CD4-positive, CD25-positive, alpha-beta regulatory T cell (primary cell): ENCODE results near the gene MGST2. TPM values are rescaled to one million over a fixed set of nuclear protein-coding genes. Genes with fewer than 3 reads are reported as not detected.
"Not testable (repeated sequence)": the region's sequence is repeated elsewhere in the genome, so short reads cannot be mapped to it uniquely, and the experiment has no call there.

Experiments used
- ATAC-seq, 2 donors: fragments of 150-1000 bp; cut with Tn5 transposase; one replicate each; pipeline ENCODE4 v1.10.0; 2021; ENCODE audit warnings: low read depth in 2 of 2, moderate number of reproducible peaks in 2 of 2, moderate library complexity in 1 of 2
- DNase-seq, 3 donors: peaks; one replicate each; pipeline versions ENCODE4 v3.0.0 to v3.0.0-alpha.2; 2012 to 2022; ENCODE audit warnings: mixed read lengths in 1 of 3
- H3K27ac ChIP-seq: one replicate; pipeline ENCODE4 v1.7.0; 2013; ENCODE audit warnings: mild to moderate bottlenecking, low read length; ENCODE audit not compliant: insufficient read depth, poor library complexity, severe bottlenecking
- H3K27me3 ChIP-seq: one replicate; pipeline ENCODE4 v1.7.0; 2013; ENCODE audit warnings: low read length; ENCODE audit not compliant: control insufficient read depth, insufficient read depth
- H3K36me3 ChIP-seq: one replicate; pipeline ENCODE4 v1.7.0; 2013; ENCODE audit warnings: mild to moderate bottlenecking, low read length, moderate library complexity; ENCODE audit not compliant: control insufficient read depth, insufficient read depth
- H3K4me1 ChIP-seq: 2 replicates; pipeline ENCODE4 v1.7.0; 2013; ENCODE audit warnings: mild to moderate bottlenecking, low read length; ENCODE audit not compliant: insufficient read depth, control insufficient read depth, poor library complexity, severe bottlenecking
- H3K4me3 ChIP-seq: one replicate; pipeline ENCODE4 v1.7.0; 2013; ENCODE audit warnings: low read depth, mild to moderate bottlenecking, low read length, moderate library complexity
- H3K9me3 ChIP-seq, 2 experiments: 1 replicate in 1 of 2; 2 replicates in 1 of 2; pipeline ENCODE4 v1.7.0; 2013; ENCODE audit warnings: low read length in 2 of 2, mild to moderate bottlenecking in 1 of 2, moderate library complexity in 1 of 2; ENCODE audit not compliant: control insufficient read depth in 2 of 2
- H3K27ac Mint-ChIP-seq, 3 donors: one replicate each; pipeline ENCODE4 v1.8.0; 2020 to 2022; ENCODE audit warnings: mild to moderate bottlenecking in 3 of 3, mixed read lengths in 3 of 3, moderate library complexity in 2 of 3
- H3K27me3 Mint-ChIP-seq: one replicate; pipeline ENCODE4 v1.8.0; 2022; ENCODE audit warnings: mild to moderate bottlenecking, mixed read lengths
- H3K36me3 Mint-ChIP-seq: one replicate; pipeline ENCODE4 v1.8.0; 2020; ENCODE audit warnings: mixed read lengths
- H3K4me1 Mint-ChIP-seq, 4 donors: one replicate each; pipeline ENCODE4 v1.8.0; 2020 to 2022; ENCODE audit warnings: mixed read lengths in 4 of 4, mild to moderate bottlenecking in 1 of 4
- H3K4me3 Mint-ChIP-seq, 4 donors: one replicate each; pipeline ENCODE4 v1.8.0; 2020 to 2022; ENCODE audit warnings: mild to moderate bottlenecking in 4 of 4, mixed read lengths in 4 of 4, moderate library complexity in 3 of 4
- H3K9me3 Mint-ChIP-seq, 7 donors: one replicate each; pipeline ENCODE4 v1.8.0; 2020 to 2022; ENCODE audit warnings: mixed read lengths in 7 of 7, mild to moderate bottlenecking in 3 of 7, moderate library complexity in 2 of 7
- polyA plus RNA-seq, 4 donors: library from polyadenylated mRNA; unstranded; fragments of 300-500 nt; fragmentation: Illumina TruSeq; gene quantifications; one replicate each; pipeline ENCODE4 v1.2.3, GENCODE V29; 2021
- total RNA-seq: library from RNA; stranded (reverse); gene quantifications from one replicate; pipeline ENCODE4 v1.2.3, GENCODE V29; 2022

The MGST2 gene
- total and polyA plus RNA-seq, 5 donors from 2014 or later = 12.3 to 64.9 (median 44.6) TPM

DNA sequence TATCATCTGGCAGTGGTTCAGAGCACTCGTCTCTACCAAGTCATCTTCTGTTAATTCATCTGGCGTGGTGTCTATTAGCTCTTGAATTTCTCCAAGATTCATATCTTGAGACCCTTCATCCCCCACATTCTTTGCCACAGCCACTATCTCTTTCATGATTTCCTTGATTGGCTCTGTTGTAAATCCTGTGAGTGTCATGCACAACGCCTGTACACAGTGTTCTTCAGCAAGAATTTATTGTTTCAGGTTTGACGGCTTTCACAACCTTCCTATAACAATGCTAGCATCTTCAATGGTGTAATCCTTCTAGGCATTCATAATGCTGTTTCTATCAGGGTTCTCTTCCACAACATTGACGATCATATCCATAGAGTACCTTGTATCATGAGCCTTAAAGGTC, 30.9 kb downstream of the MGST2 start:
- Mint-ChIP-seq H3K9me3 (peaks cover 0 to 8% (median 1%) of the 10 kb centered on the region in 7 donors), H3K4me3 (no peak overlapping the region), H3K27ac (no peak overlapping the region), H3K36me3 (peaks cover 14% of the 10 kb centered on the region), H3K4me1 (peaks cover 0 to 4% (median 3%) of the 10 kb centered on the region in 4 donors), H3K27me3 (no peaks in the 10 kb centered on the region)
- peaks cover 13% of the 10 kb centered on the region for H3K36me3 ChIP-seq
- no peaks in the 10 kb centered on the region for H3K27me3 ChIP-seq
- no peaks in the 10 kb centered on the region for H3K9me3 ChIP-seq
- H3K27ac ChIP-seq = no peak overlapping the region
- no peaks in the 10 kb centered on the region for H3K4me1 ChIP-seq
- DNase-seq = no peak
- no peak overlapping the region for H3K4me3 ChIP-seq
- no peak for ATAC-seq

GRCh38 chr4:139698167-139698925, 32.7 kb downstream of the MGST2 start:
- not testable (repeated sequence) for H3K4me1 Mint-ChIP-seq, DNase-seq, H3K27ac Mint-ChIP-seq, H3K9me3 ChIP-seq, H3K4me3 Mint-ChIP-seq, H3K4me3 ChIP-seq, H3K27me3 ChIP-seq, H3K4me1 ChIP-seq, ATAC-seq, H3K27me3 Mint-ChIP-seq, H3K9me3 Mint-ChIP-seq, H3K27ac ChIP-seq
- peaks cover 18% of the 10 kb centered on the region for H3K36me3 Mint-ChIP-seq
- peaks cover 11% of the 10 kb centered on the region for H3K36me3 ChIP-seq

DNA sequence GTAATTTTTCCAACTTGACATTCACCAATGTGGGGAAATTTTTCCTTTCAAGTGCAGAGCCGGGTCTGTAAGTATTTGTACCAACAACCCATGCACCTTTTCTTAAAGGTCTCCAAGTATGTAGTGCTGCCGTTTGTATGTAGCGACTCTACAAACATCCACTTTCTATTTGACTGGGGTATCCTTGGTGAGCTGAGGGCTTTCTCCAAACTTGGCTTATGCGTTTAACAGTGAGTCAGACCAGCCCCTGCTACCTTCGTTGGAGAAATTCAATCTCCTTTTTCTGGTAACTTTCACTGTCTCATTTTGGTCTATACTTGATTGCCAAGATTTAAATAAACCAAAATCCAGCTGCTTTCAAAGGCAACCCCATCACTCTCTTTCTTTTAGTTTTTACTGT, 34.9 kb downstream of the MGST2 start:
- Mint-ChIP-seq H3K27ac (no peak overlapping the region), H3K36me3 (peaks cover 20% of the 10 kb centered on the region), H3K9me3 (peaks cover 0 to 8% (median 1%) of the 10 kb centered on the region in 7 donors), H3K4me1 (peaks cover 0 to 5% (median 3%) of the 10 kb centered on the region in 4 donors), H3K27me3 (no peaks in the 10 kb centered on the region), H3K4me3 (no peak overlapping the region)
- no peak for DNase-seq
- no peak overlapping the region for H3K4me3 ChIP-seq
- no peaks in the 10 kb centered on the region for H3K4me1 ChIP-seq
- H3K27ac ChIP-seq = no peak overlapping the region
- H3K9me3 ChIP-seq = no peaks in the 10 kb centered on the region
- peaks cover 19% of the 10 kb centered on the region for H3K36me3 ChIP-seq
- ATAC-seq = no peak
- no peaks in the 10 kb centered on the region for H3K27me3 ChIP-seq

GRCh38 chr4:139704915-139705485, 39.4 kb downstream of the MGST2 start:
- Histone ChIP-seq H3K27me3 (no peaks in the 10 kb centered on the region), H3K9me3 (no peaks in the 10 kb centered on the region), H3K4me3 (no peak overlapping the region), H3K36me3 (peaks cover 13% of the 10 kb centered on the region), H3K27ac (no peak overlapping the region), H3K4me1 (no peaks in the 10 kb centered on the region)
- no peak overlapping the region for H3K4me3 Mint-ChIP-seq
- ATAC-seq = no peak
- H3K9me3 Mint-ChIP-seq = peaks cover 0 to 3% (median 0%) of the 10 kb centered on the region in 7 donors
- no peaks in the 10 kb centered on the region for H3K27me3 Mint-ChIP-seq
- peaks cover 0 to 5% (median 1%) of the 10 kb centered on the region in 4 donors for H3K4me1 Mint-ChIP-seq
- peaks cover 25% of the 10 kb centered on the region for H3K36me3 Mint-ChIP-seq
- no peak overlapping the region for H3K27ac Mint-ChIP-seq
- peak in 1 of 3 donors; percentile 15 for DNase-seq

- Mint-ChIP-seq H3K27me3 (no peaks in the 10 kb centered on the region), H3K4me3 (no peak overlapping the region), H3K9me3 (peaks cover 0 to 2% (median 0%) of the 10 kb centered on the region in 7 donors), H3K4me1 (no peaks in the 10 kb centered on the region), H3K27ac (no peak overlapping the region), H3K36me3 (peaks cover 13% of the 10 kb centered on the region)
- Histone ChIP-seq H3K9me3 (no peaks in the 10 kb centered on the region), H3K4me3 (no peak overlapping the region), H3K4me1 (no peaks in the 10 kb centered on the region), H3K36me3 (peaks cover 7% of the 10 kb centered on the region), H3K27me3 (no peaks in the 10 kb centered on the region), H3K27ac (no peak overlapping the region)
- ATAC-seq (no peak), DNase-seq (no peak)
Measured at GRCh38 chr4:139709660-139710059, 44.0 kb downstream of the MGST2 start.

GRCh38 chr4:139710073-139710472, 44.5 kb downstream of the MGST2 start:
- no peaks in the 10 kb centered on the region for H3K27me3 Mint-ChIP-seq
- Histone ChIP-seq H3K4me3 (no peak overlapping the region), H3K27ac (no peak overlapping the region), H3K9me3 (no peaks in the 10 kb centered on the region), H3K4me1 (no peaks in the 10 kb centered on the region), H3K36me3 (peaks cover 4% of the 10 kb centered on the region), H3K27me3 (no peaks in the 10 kb centered on the region)
- peaks cover 0 to 2% (median 0%) of the 10 kb centered on the region in 7 donors for H3K9me3 Mint-ChIP-seq
- no peaks in the 10 kb centered on the region for H3K4me1 Mint-ChIP-seq
- no peak overlapping the region for H3K4me3 Mint-ChIP-seq
- peak overlapping the region in 1 of 3 donors; percentile 77 for H3K27ac Mint-ChIP-seq
- ATAC-seq (no peak), DNase-seq (no peak)
- H3K36me3 Mint-ChIP-seq = peaks cover 13% of the 10 kb centered on the region

GRCh38 chr4:139711461-139711860, 45.8 kb downstream of the MGST2 start:
- H3K36me3 Mint-ChIP-seq = peaks cover 8% of the 10 kb centered on the region
- H3K27ac Mint-ChIP-seq = no peak overlapping the region
- H3K27me3 ChIP-seq = no peaks in the 10 kb centered on the region
- H3K4me1 Mint-ChIP-seq = no peaks in the 10 kb centered on the region
- DNase-seq (no peak), ATAC-seq (no peak)
- H3K36me3 ChIP-seq = no peaks in the 10 kb centered on the region
- no peaks in the 10 kb centered on the region for H3K27me3 Mint-ChIP-seq
- no peaks in the 10 kb centered on the region for H3K4me1 ChIP-seq
- no peak overlapping the region for H3K4me3 ChIP-seq
- H3K27ac ChIP-seq = no peak overlapping the region
- no peaks in the 10 kb centered on the region for H3K9me3 ChIP-seq
- H3K9me3 Mint-ChIP-seq = peaks cover 0 to 2% (median 0%) of the 10 kb centered on the region in 7 donors
- no peak overlapping the region for H3K4me3 Mint-ChIP-seq

DNA sequence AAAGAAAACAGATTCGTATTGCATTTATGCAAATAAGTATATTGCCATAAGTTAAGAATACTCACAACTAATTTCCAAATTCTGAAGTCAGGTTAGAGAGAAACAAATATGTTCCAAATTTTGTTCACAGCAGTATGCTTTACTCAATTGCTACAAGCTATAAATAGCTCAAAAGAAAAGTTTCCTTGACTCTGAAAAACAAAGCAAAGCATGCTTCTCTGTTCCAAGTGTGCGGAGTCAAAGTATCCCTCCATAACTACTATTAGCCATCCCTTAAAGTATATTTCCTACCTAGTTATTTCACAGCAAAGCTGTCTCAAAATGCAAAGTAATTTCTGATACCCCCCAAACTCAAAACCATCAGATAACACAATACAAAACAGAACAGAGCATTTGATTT, 47.3 kb downstream of the MGST2 start:
- Mint-ChIP-seq H3K36me3 (peaks cover 14% of the 10 kb centered on the region), H3K4me1 (no peaks in the 10 kb centered on the region), H3K9me3 (peaks cover 0 to 2% (median 0%) of the 10 kb centered on the region in 7 donors), H3K4me3 (no peak overlapping the region), H3K27me3 (no peaks in the 10 kb centered on the region), H3K27ac (no peak overlapping the region)
- ATAC-seq (no peak), DNase-seq (no peak)
- Histone ChIP-seq H3K27me3 (no peaks in the 10 kb centered on the region), H3K4me1 (no peaks in the 10 kb centered on the region), H3K4me3 (no peak overlapping the region), H3K9me3 (no peaks in the 10 kb centered on the region), H3K27ac (no peak overlapping the region), H3K36me3 (no peaks in the 10 kb centered on the region)
